Measurements from ENCODE around the gene USP24.
"Not testable (repeated sequence)": the region's sequence is repeated elsewhere in the genome, so short reads cannot be mapped to it uniquely, and the experiment has no call there.

Gene USP24

GRCh38 chr1:55245781-55246180, 30.6 kb upstream of the USP24 start:
- DNase-seq (ENCODE audit: insufficient read length) = no peak
- FAIRE-seq = no peak
- no peak for TF ChIP-seq TAF1 (IDR thresholded peaks at IDR 0.05; ENCODE audit: borderline replicate concordance, low read depth, low read length)
- TF ChIP-seq POLR2AphosphoS5 (IDR thresholded peaks at IDR 0.05; ENCODE audit: low read depth, low read length) = no peak
- TF ChIP-seq POLR2A (IDR thresholded peaks at IDR 0.05; ENCODE audit: low read depth, low read length) = no peak

- no peak for FAIRE-seq
- DNase-seq (ENCODE audit: insufficient read length) = no peak
- no peak for TF ChIP-seq TAF1 (IDR thresholded peaks at IDR 0.05; ENCODE audit: borderline replicate concordance, low read depth, low read length)
- no peak for TF ChIP-seq POLR2A (IDR thresholded peaks at IDR 0.05; ENCODE audit: low read depth, low read length)
- no peak for TF ChIP-seq POLR2AphosphoS5 (IDR thresholded peaks at IDR 0.05; ENCODE audit: low read depth, low read length)
Observed at GRCh38 chr1:55244476-55245099, 29.4 kb upstream of the USP24 start.

GRCh38 chr1:55243655-55244054, 28.5 kb upstream of the USP24 start:
- FAIRE-seq (no peak), DNase-seq (ENCODE audit: insufficient read length) (no peak)
- TF ChIP-seq POLR2AphosphoS5 (IDR thresholded peaks at IDR 0.05; ENCODE audit: low read depth, low read length) (no peak), TAF1 (IDR thresholded peaks at IDR 0.05; ENCODE audit: borderline replicate concordance, low read depth, low read length) (no peak), POLR2A (IDR thresholded peaks at IDR 0.05; ENCODE audit: low read depth, low read length) (no peak)

- no peak for TF ChIP-seq POLR2AphosphoS5 (IDR thresholded peaks at IDR 0.05; ENCODE audit: low read depth, low read length)
- TF ChIP-seq TAF1 (IDR thresholded peaks at IDR 0.05; ENCODE audit: borderline replicate concordance, low read depth, low read length) = no peak
- TF ChIP-seq POLR2A (IDR thresholded peaks at IDR 0.05; ENCODE audit: low read depth, low read length) = no peak
- FAIRE-seq (no peak), DNase-seq (ENCODE audit: insufficient read length) (no peak)
Observed at GRCh38 chr1:55239548-55239947, 24.4 kb upstream of the USP24 start.

- no peak for DNase-seq (ENCODE audit: insufficient read length)
- no peak for FAIRE-seq
- TF ChIP-seq POLR2A (IDR thresholded peaks at IDR 0.05; ENCODE audit: low read depth, low read length) = no peak
- no peak for TF ChIP-seq TAF1 (IDR thresholded peaks at IDR 0.05; ENCODE audit: borderline replicate concordance, low read depth, low read length)
- TF ChIP-seq POLR2AphosphoS5 (IDR thresholded peaks at IDR 0.05; ENCODE audit: low read depth, low read length) = no peak
Observed at GRCh38 chr1:55235722-55236121, 20.6 kb upstream of the USP24 start.

- DNase-seq (ENCODE audit: insufficient read length) (no peak), FAIRE-seq (no peak)
- TF ChIP-seq TAF1 (IDR thresholded peaks at IDR 0.05; ENCODE audit: borderline replicate concordance, low read depth, low read length) = no peak
- no peak for TF ChIP-seq POLR2A (IDR thresholded peaks at IDR 0.05; ENCODE audit: low read depth, low read length)
- no peak for TF ChIP-seq POLR2AphosphoS5 (IDR thresholded peaks at IDR 0.05; ENCODE audit: low read depth, low read length)
Observed at GRCh38 chr1:55234016-55234415, 18.9 kb upstream of the USP24 start.

GRCh38 chr1:55233145-55233777, 18.1 kb upstream of the USP24 start:
- DNase-seq (ENCODE audit: insufficient read length) (no peak), FAIRE-seq (no peak)
- TF ChIP-seq POLR2AphosphoS5 (IDR thresholded peaks at IDR 0.05; ENCODE audit: low read depth, low read length) (no peak), TAF1 (IDR thresholded peaks at IDR 0.05; ENCODE audit: borderline replicate concordance, low read depth, low read length) (no peak), POLR2A (IDR thresholded peaks at IDR 0.05; ENCODE audit: low read depth, low read length) (no peak)

- FAIRE-seq = no peak
- DNase-seq (ENCODE audit: insufficient read length) = no peak
- no peak for TF ChIP-seq TAF1 (IDR thresholded peaks at IDR 0.05; ENCODE audit: borderline replicate concordance, low read depth, low read length)
- TF ChIP-seq POLR2A (IDR thresholded peaks at IDR 0.05; ENCODE audit: low read depth, low read length) = no peak
- no peak for TF ChIP-seq POLR2AphosphoS5 (IDR thresholded peaks at IDR 0.05; ENCODE audit: low read depth, low read length)
Observed at GRCh38 chr1:55232448-55233144, 17.4 kb upstream of the USP24 start.

- no peak for TF ChIP-seq TAF1 (IDR thresholded peaks at IDR 0.05; ENCODE audit: borderline replicate concordance, low read depth, low read length)
- no peak for TF ChIP-seq POLR2A (IDR thresholded peaks at IDR 0.05; ENCODE audit: low read depth, low read length)
- no peak for TF ChIP-seq POLR2AphosphoS5 (IDR thresholded peaks at IDR 0.05; ENCODE audit: low read depth, low read length)
- no peak for DNase-seq (ENCODE audit: insufficient read length)
- FAIRE-seq = no peak
Observed at GRCh38 chr1:55231745-55232144, 16.6 kb upstream of the USP24 start.

GRCh38 chr1:55230659-55231058, 15.5 kb upstream of the USP24 start:
- FAIRE-seq (no peak), DNase-seq (ENCODE audit: insufficient read length) (no peak)
- no peak for TF ChIP-seq POLR2AphosphoS5 (IDR thresholded peaks at IDR 0.05; ENCODE audit: low read depth, low read length)
- no peak for TF ChIP-seq TAF1 (IDR thresholded peaks at IDR 0.05; ENCODE audit: borderline replicate concordance, low read depth, low read length)
- TF ChIP-seq POLR2A (IDR thresholded peaks at IDR 0.05; ENCODE audit: low read depth, low read length) = no peak

- not testable (repeated sequence) for DNase-seq (ENCODE audit: insufficient read length); FAIRE-seq
Observed at GRCh38 chr1:55229726-55230125, 14.6 kb upstream of the USP24 start.

- FAIRE-seq (no peak), DNase-seq (ENCODE audit: insufficient read length) (no peak)
- no peak for TF ChIP-seq POLR2AphosphoS5 (IDR thresholded peaks at IDR 0.05; ENCODE audit: low read depth, low read length)
- TF ChIP-seq POLR2A (IDR thresholded peaks at IDR 0.05; ENCODE audit: low read depth, low read length) = no peak
- TF ChIP-seq TAF1 (IDR thresholded peaks at IDR 0.05; ENCODE audit: borderline replicate concordance, low read depth, low read length) = no peak
Observed at GRCh38 chr1:55225228-55225627, 10.1 kb upstream of the USP24 start.
